ENCODE measurements around the gene BLOC1S1. TPM values are rescaled to one million over a fixed set of nuclear protein-coding genes. Genes with fewer than 3 reads are reported as not detected.

Gene BLOC1S1
- total RNA-seq, 6 experiments from 2014 or later, result 81.8 to 175 (median 99.0) TPM

GRCh38 chr12:55696141-55696540 lies 19.7 kb upstream of the BLOC1S1 start:
- intact Hi-C loops (cut with DNase I), result no loop called here
- Histone ChIP-seq H3K4me1 (no peaks in the 10 kb centered on the region), H3K27me3 (no peaks in the 10 kb centered on the region), H3K27ac (no peak overlapping the region), H3K4me3 (no peak overlapping the region), H3K9me3 (no peaks in the 10 kb centered on the region), H3K36me3 (no peaks in the 10 kb centered on the region)
- no peak for ATAC-seq
- no peak for TF ChIP-seq CTCF (IDR thresholded peaks at IDR 0.05)
- TF ChIP-seq POLR2A (IDR thresholded peaks at IDR 0.05), result no peak
- 60% methylated on average over 3 of the region's 6 CpGs for WGBS (ENCODE audit: insufficient coverage, low coverage, low lambda C conversion rate, missing lambda C conversion rate)
- peak in 2 of 3 donors; percentile 3 to 35 for DNase-seq

- no peaks in the 10 kb centered on the region for H3K9me3 ChIP-seq
- TF ChIP-seq CTCF (IDR thresholded peaks at IDR 0.05) (no peak), POLR2A (IDR thresholded peaks at IDR 0.05) (no peak)
- WGBS (ENCODE audit: insufficient coverage, low coverage, low lambda C conversion rate, missing lambda C conversion rate), result 73% methylated on average over 4 of the region's 19 CpGs
- intact Hi-C loops (cut with DNase I), result no loop called here
- no peaks in the 10 kb centered on the region for H3K4me1 ChIP-seq
- H3K36me3 ChIP-seq, result no peaks in the 10 kb centered on the region
- DNase-seq, result peak in 2 of 3 donors; percentile 38 to 42
- no peaks in the 10 kb centered on the region for H3K27me3 ChIP-seq
- H3K27ac ChIP-seq, result no peak overlapping the region
- no peak overlapping the region for H3K4me3 ChIP-seq
- ATAC-seq, result no peak
Measured at GRCh38 chr12:55696796-55697462, 18.9 kb upstream of the BLOC1S1 start.

- WGBS (ENCODE audit: insufficient coverage, low coverage, low lambda C conversion rate, missing lambda C conversion rate), result 82% methylated on average over 5 of the region's 7 CpGs
Measured at GRCh38 chr12:55697686-55698085, 18.2 kb upstream of the BLOC1S1 start.

GRCh38 chr12:55698241-55698955 lies 17.4 kb upstream of the BLOC1S1 start:
- Histone ChIP-seq H3K4me3 (no peak overlapping the region), H3K27me3 (no peaks in the 10 kb centered on the region), H3K27ac (no peak overlapping the region), H3K36me3 (no peaks in the 10 kb centered on the region), H3K9me3 (no peaks in the 10 kb centered on the region), H3K4me1 (no peaks in the 10 kb centered on the region)
- ATAC-seq, result no peak
- WGBS (ENCODE audit: insufficient coverage, low coverage, low lambda C conversion rate, missing lambda C conversion rate), result 88% methylated on average over 8 of the region's 16 CpGs
- TF ChIP-seq POLR2A (IDR thresholded peaks at IDR 0.05) (no peak), CTCF (IDR thresholded peaks at IDR 0.05) (no peak)
- DNase-seq, result peak in 2 of 3 donors; percentile 39 to 42
- intact Hi-C loops (cut with DNase I), result no loop called here

More at GRCh38 chr12:55697686-55698085, 18.2 kb upstream of the BLOC1S1 start:
- H3K4me3 ChIP-seq, result no peak overlapping the region
- no peaks in the 10 kb centered on the region for H3K36me3 ChIP-seq
- intact Hi-C loops (cut with DNase I), result no loop called here
- no peaks in the 10 kb centered on the region for H3K27me3 ChIP-seq
- no peak for ATAC-seq
- TF ChIP-seq POLR2A (IDR thresholded peaks at IDR 0.05), result no peak
- no peak for TF ChIP-seq CTCF (IDR thresholded peaks at IDR 0.05)
- H3K9me3 ChIP-seq, result no peaks in the 10 kb centered on the region
- H3K4me1 ChIP-seq, result no peaks in the 10 kb centered on the region
- peak in 2 of 3 donors; percentile 25 to 32 for DNase-seq
- no peak overlapping the region for H3K27ac ChIP-seq

Measured in right lobe of liver (tissue), 6 donors.